GM12892 (cell line): ENCODE results near the gene CXCL13.

ENCODE experiments used
- POLR2A ChIP-seq: IDR thresholded peaks from 2 replicates; pipeline ENCODE4 v1.6.1; 2011; ENCODE audit warnings: low read depth, low read length, control low read depth
- POLR2AphosphoS5 ChIP-seq: IDR thresholded peaks from 2 replicates; pipeline ENCODE4 v1.6.1; 2011; ENCODE audit warnings: low read depth, low read length, control low read depth
- TAF1 ChIP-seq: IDR thresholded peaks from 2 replicates; pipeline ENCODE4 v1.6.1; 2011; ENCODE audit warnings: low read depth, mild to moderate bottlenecking, control low read depth, low read length, borderline replicate concordance

GRCh38 chr4:77564231-77564630 is 41.4 kb upstream of the CXCL13 start:
- TF ChIP-seq POLR2A, result no peak
- no peak for TF ChIP-seq POLR2AphosphoS5
- no peak for TF ChIP-seq TAF1
